Neuronal stem cell (in vitro differentiated cells): ENCODE data around the gene SETDB1.

ENCODE experiments used
- DNase-seq: peaks from one replicate; pipeline ENCODE4 v3.0.0-alpha.2; 2013; ENCODE audit warnings: low spot score
- H2AFZ ChIP-seq: one replicate; pipeline ENCODE4 v1.6.1; 2013; ENCODE audit warnings: mild to moderate bottlenecking, low read length, inconsistent platforms
- H2AK5ac ChIP-seq: 2 replicates; pipeline ENCODE4 v1.6.1; 2013; ENCODE audit warnings: low read depth, mild to moderate bottlenecking, inconsistent platforms, low read length, moderate library complexity, mixed read lengths
- H2BK120ac ChIP-seq: 2 replicates; pipeline ENCODE4 v1.6.1; 2013; ENCODE audit warnings: low read depth, mild to moderate bottlenecking, inconsistent platforms, low read length, moderate library complexity, mixed read lengths
- H2BK12ac ChIP-seq: one replicate; pipeline ENCODE4 v1.6.1; 2013; ENCODE audit warnings: low read length, inconsistent platforms
- H2BK15ac ChIP-seq: 2 replicates; pipeline ENCODE4 v1.6.1; 2013; ENCODE audit warnings: mild to moderate bottlenecking, low read length, inconsistent platforms, mixed read lengths
- H2BK5ac ChIP-seq: one replicate; pipeline ENCODE4 v1.6.1; 2013; ENCODE audit warnings: inconsistent platforms, mild to moderate bottlenecking, low read length, moderate library complexity
- H3K14ac ChIP-seq: one replicate; pipeline ENCODE4 v1.6.1; 2013; ENCODE audit warnings: low read length, inconsistent platforms
- H3K18ac ChIP-seq: 2 replicates; pipeline ENCODE4 v1.6.1; 2013; ENCODE audit warnings: low read length, inconsistent platforms
- H3K23ac ChIP-seq: 2 replicates; pipeline ENCODE4 v1.6.1; 2013; ENCODE audit warnings: low read depth, mild to moderate bottlenecking, mixed read lengths, low read length, inconsistent platforms; ENCODE audit not compliant: poor library complexity
- H3K27ac ChIP-seq: replicated peaks from 3 replicates; pipeline ENCODE4 v1.5.1; 2013; ENCODE audit warnings: low read length, inconsistent platforms
- H3K27me3 ChIP-seq, 3 experiments: 2 replicates each; pipeline ENCODE4 v1.6.1; 2013; ENCODE audit warnings: low read length in 3 of 3, mild to moderate bottlenecking in 2 of 3, inconsistent platforms in 1 of 3, low read depth in 1 of 3, mixed read lengths in 1 of 3, moderate library complexity in 1 of 3; ENCODE audit not compliant: control insufficient read depth in 3 of 3, insufficient read depth in 3 of 3
- H3K36me3 ChIP-seq, 2 donors: replicated peaks in 1 of 2; 2 replicates each; pipeline ENCODE4 v1.6.1; 2013; ENCODE audit warnings: low read length in 2 of 2; ENCODE audit not compliant: control insufficient read depth in 2 of 2, insufficient read depth in 2 of 2
- H3K4ac ChIP-seq: 2 replicates; pipeline ENCODE4 v1.6.1; 2013; ENCODE audit warnings: inconsistent platforms, mild to moderate bottlenecking, low read length, moderate library complexity
- H3K4me1 ChIP-seq, 2 donors: 1 replicate in 1 of 2; 2 replicates in 1 of 2; pipeline ENCODE4 v1.6.1; 2013; ENCODE audit warnings: low read length in 2 of 2, low read depth in 1 of 2; ENCODE audit not compliant: control insufficient read depth in 2 of 2, insufficient read depth in 1 of 2
- H3K4me2 ChIP-seq: one replicate; pipeline ENCODE4 v1.6.1; 2013; ENCODE audit warnings: mild to moderate bottlenecking, low read length, inconsistent platforms; ENCODE audit not compliant: insufficient read depth, poor library complexity, severe bottlenecking
- H3K4me3 ChIP-seq, 2 donors: 2 replicates each; pipeline ENCODE4 v1.5.1; 2013; ENCODE audit warnings: low read length in 2 of 2, mild to moderate bottlenecking in 2 of 2, inconsistent platforms in 1 of 2, moderate library complexity in 1 of 2
- H3K79me1 ChIP-seq: one replicate; pipeline ENCODE4 v1.6.1; 2013; ENCODE audit warnings: low read depth, mild to moderate bottlenecking, inconsistent platforms, low read length, moderate library complexity
- H3K9ac ChIP-seq: one replicate; pipeline ENCODE4 v1.6.1; 2013; ENCODE audit warnings: mild to moderate bottlenecking, low read depth, low read length, inconsistent platforms; ENCODE audit not compliant: poor library complexity
- H3K9me3 ChIP-seq, 2 donors: replicated peaks in 1 of 2; 2 replicates each; pipeline versions ENCODE3 to v1.6.1; 2013; ENCODE audit warnings: low read length in 2 of 2, mild to moderate bottlenecking in 2 of 2, inconsistent platforms in 1 of 2, low read depth in 1 of 2, mixed read lengths in 1 of 2, moderate library complexity in 1 of 2; ENCODE audit not compliant: control insufficient read depth in 2 of 2, insufficient read depth in 1 of 2
- H4K8ac ChIP-seq: one replicate; pipeline ENCODE4 v1.6.1; 2013; ENCODE audit warnings: low read depth, mild to moderate bottlenecking, inconsistent platforms, low read length, moderate library complexity
- H4K91ac ChIP-seq: one replicate; pipeline ENCODE4 v1.6.1; 2013; ENCODE audit warnings: low read length, low read depth, mild to moderate bottlenecking, inconsistent platforms; ENCODE audit not compliant: poor library complexity
- WGBS, 2 donors: extraction: QIAGEN DNeasy Blood & Tissue Kit; methylation state at CpG; one replicate each; pipeline ENCODE4 v1.1.7; 2013; ENCODE audit warnings: missing lambda C conversion rate in 2 of 2, mixed read lengths in 1 of 2; ENCODE audit not compliant: insufficient read length in 2 of 2, insufficient replicate concordance in 1 of 2; ENCODE audit errors: extremely low coverage in 2 of 2; 5-methylcytosine and 5-hydroxymethylcytosine counted together

Gene SETDB1

GRCh38 chr1:150905301-150905700, 20.9 kb upstream of the SETDB1 start:
- no peak overlapping the region for H3K27ac ChIP-seq
- H3K79me1 ChIP-seq: no peaks in the 10 kb centered on the region
- H2BK120ac ChIP-seq: no peak overlapping the region
- no peak overlapping the region for H3K14ac ChIP-seq
- peaks cover 0 to 3% of the 10 kb centered on the region in 2 donors for H3K9me3 ChIP-seq
- no peak overlapping the region for H3K23ac ChIP-seq
- H2BK15ac ChIP-seq: no peak overlapping the region
- no CpG with 5 or more reads among the region's 6 CpGs for WGBS, 2 donors
- H3K4me1 ChIP-seq: no peaks in the 10 kb centered on the region
- H2BK12ac ChIP-seq: no peak overlapping the region
- no peak overlapping the region for H3K4me2 ChIP-seq
- H3K4me3 ChIP-seq: no peak overlapping the region
- H3K4ac ChIP-seq: no peak overlapping the region
- H3K36me3 ChIP-seq: no peaks in the 10 kb centered on the region
- no peak overlapping the region for H4K91ac ChIP-seq
- H2BK5ac ChIP-seq: no peak overlapping the region
- no peak overlapping the region for H2AK5ac ChIP-seq
- no peak overlapping the region for H2AFZ ChIP-seq
- H3K9ac ChIP-seq: no peak overlapping the region
- no peak overlapping the region for H3K18ac ChIP-seq
- H3K27me3 ChIP-seq: peaks cover 0 to 5% (median 0%) of the 10 kb centered on the region in 3 experiments
- no peak for DNase-seq
- no peak overlapping the region for H4K8ac ChIP-seq

DNA sequence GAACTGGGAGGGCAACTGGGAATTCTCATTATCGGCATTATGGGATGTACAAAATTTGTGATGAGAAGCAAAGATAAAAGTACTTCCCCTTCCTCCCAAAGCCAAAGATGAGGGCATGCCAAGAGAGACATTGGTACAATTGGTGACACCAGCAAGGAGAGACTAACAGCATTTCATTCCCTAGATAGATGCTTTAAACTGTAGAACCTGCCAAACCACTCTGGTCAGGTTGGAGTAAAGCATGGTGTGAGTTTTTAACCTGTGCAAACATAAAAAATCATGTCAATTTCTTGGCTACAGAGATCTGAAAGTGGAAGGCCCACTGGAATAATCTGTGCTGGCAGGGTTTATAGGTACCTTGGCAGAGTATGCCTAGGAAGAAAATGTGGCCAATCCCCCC, 19.8 kb upstream of the SETDB1 start:
- Histone ChIP-seq H3K9me3 (peaks cover 0 to 3% of the 10 kb centered on the region in 2 donors), H3K9ac (no peak overlapping the region), H3K79me1 (no peaks in the 10 kb centered on the region), H2BK12ac (no peak overlapping the region), H3K36me3 (no peaks in the 10 kb centered on the region), H2AFZ (no peak overlapping the region), H3K14ac (no peak overlapping the region), H2BK5ac (no peak overlapping the region), H3K27me3 (peaks cover 0 to 5% (median 0%) of the 10 kb centered on the region in 3 experiments), H4K91ac (no peak overlapping the region), H2BK120ac (no peak overlapping the region), H3K23ac (no peak overlapping the region), H3K27ac (no peak overlapping the region), H2AK5ac (no peak overlapping the region), H2BK15ac (no peak overlapping the region), H3K4me1 (no peaks in the 10 kb centered on the region), H4K8ac (no peak overlapping the region), H3K4me2 (no peak overlapping the region), H3K18ac (no peak overlapping the region), H3K4me3 (no peak overlapping the region), H3K4ac (no peak overlapping the region)
- WGBS, 2 donors: no CpG with 5 or more reads among the region's 1 CpG
- DNase-seq: no peak

GRCh38 chr1:150906813-150907212, 19.4 kb upstream of the SETDB1 start:
- H3K9ac ChIP-seq: no peak overlapping the region
- no peak overlapping the region for H2BK120ac ChIP-seq
- H2BK15ac ChIP-seq: no peak overlapping the region
- H3K14ac ChIP-seq: no peak overlapping the region
- peaks cover 0 to 3% of the 10 kb centered on the region in 2 donors for H3K9me3 ChIP-seq
- no peak overlapping the region for H3K27ac ChIP-seq
- H3K79me1 ChIP-seq: no peaks in the 10 kb centered on the region
- H3K18ac ChIP-seq: no peak overlapping the region
- no peak overlapping the region for H2BK12ac ChIP-seq
- DNase-seq: no peak
- H3K4me1 ChIP-seq: no peaks in the 10 kb centered on the region
- H4K91ac ChIP-seq: no peak overlapping the region
- WGBS, 2 donors: no CpG with 5 or more reads among the region's 2 CpGs
- H3K36me3 ChIP-seq: no peaks in the 10 kb centered on the region
- H3K4me3 ChIP-seq: no peak overlapping the region
- H2AK5ac ChIP-seq: no peak overlapping the region
- no peak overlapping the region for H2AFZ ChIP-seq
- no peak overlapping the region for H4K8ac ChIP-seq
- H3K23ac ChIP-seq: no peak overlapping the region
- no peak overlapping the region for H3K4ac ChIP-seq
- H2BK5ac ChIP-seq: no peak overlapping the region
- H3K4me2 ChIP-seq: no peak overlapping the region
- peaks cover 0 to 5% (median 0%) of the 10 kb centered on the region in 3 experiments for H3K27me3 ChIP-seq

DNA sequence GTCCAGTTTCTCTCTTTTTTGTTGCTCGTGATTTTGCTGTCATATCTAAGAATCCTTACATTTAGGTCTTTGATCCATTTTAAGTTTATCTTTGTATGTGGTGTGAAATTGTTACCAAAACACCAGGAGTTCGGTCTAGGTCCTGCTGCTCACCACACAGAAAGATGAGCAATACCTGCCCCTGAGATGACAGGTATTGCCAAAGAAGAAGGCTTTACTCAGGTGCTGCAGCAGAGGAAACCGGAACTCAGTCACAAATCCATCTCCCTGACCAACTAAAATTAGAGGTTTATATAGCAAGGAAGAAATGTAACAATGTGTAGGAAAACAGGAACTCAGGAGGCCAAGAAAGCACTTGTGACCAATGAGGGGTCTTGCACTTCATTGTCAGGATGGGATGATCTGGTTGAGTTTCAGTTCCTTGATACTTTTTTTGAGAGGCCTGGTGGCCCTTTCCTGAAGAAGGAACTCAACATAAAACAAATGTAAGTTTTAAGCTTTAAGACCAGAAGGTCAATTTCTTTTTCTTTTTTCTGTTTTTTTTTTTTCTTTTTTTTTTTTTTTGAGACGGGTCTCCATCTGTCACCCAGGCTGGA, 16.5 kb upstream of the SETDB1 start:
- Histone ChIP-seq H3K4ac (no peak overlapping the region), H3K79me1 (no peaks in the 10 kb centered on the region)
- WGBS, 2 donors: no CpG with 5 or more reads among the region's 4 CpGs

More for the DNA sequence above, 16.5 kb upstream of the SETDB1 start:
- H3K4me3 ChIP-seq: no peak overlapping the region
- H4K91ac ChIP-seq: no peak overlapping the region
- H2BK12ac ChIP-seq: no peak overlapping the region
- no peak overlapping the region for H3K18ac ChIP-seq
- no peak overlapping the region for H3K27ac ChIP-seq
- no peaks in the 10 kb centered on the region for H3K27me3 ChIP-seq
- no peak overlapping the region for H2BK120ac ChIP-seq
- H2BK15ac ChIP-seq: no peak overlapping the region
- no peak overlapping the region for H3K4me2 ChIP-seq
- H3K36me3 ChIP-seq: no peaks in the 10 kb centered on the region
- H3K4me1 ChIP-seq: peaks cover 0 to 3% of the 10 kb centered on the region in 2 donors
- H3K14ac ChIP-seq: no peak overlapping the region
- no peak overlapping the region for H2AFZ ChIP-seq
- H3K9me3 ChIP-seq: peaks cover 0 to 3% of the 10 kb centered on the region in 2 donors
- DNase-seq: no peak
- no peak overlapping the region for H3K23ac ChIP-seq
- no peak overlapping the region for H4K8ac ChIP-seq
- H2BK5ac ChIP-seq: no peak overlapping the region
- no peak overlapping the region for H3K9ac ChIP-seq
- no peak overlapping the region for H2AK5ac ChIP-seq
